HAP-1 (cell line): ENCODE measurements around the gene MAP2K5.

Experiments used
- DNase-seq, 2 experiments: peaks; one replicate each; pipeline ENCODE4 v3.0.0-alpha.2; 2016 to 2020; ENCODE audit warnings: low spot score in 2 of 2
- H3K27me3 ChIP-seq: fragments of 250-450 bp; sonication (Bioruptor Pico); 2 replicates; pipeline ENCODE4 v1.5.1; 2020; ENCODE audit warnings: low read depth, mild to moderate bottlenecking, moderate library complexity
- H3K36me3 ChIP-seq: fragments of 250-450 bp; sonication (Bioruptor Pico); replicated peaks from 2 replicates; pipeline ENCODE4 v1.5.1; 2020; ENCODE audit warnings: mild to moderate bottlenecking
- H3K4me1 ChIP-seq: fragments of 250-450 bp; sonication (Bioruptor Pico); 2 replicates; pipeline ENCODE4 v1.5.1; 2020; ENCODE audit warnings: mild to moderate bottlenecking
- H3K4me3 ChIP-seq: fragments of 250-450 bp; sonication (Bioruptor Pico); 2 replicates; pipeline ENCODE4 v1.5.1; 2020; ENCODE audit warnings: mild to moderate bottlenecking, moderate library complexity
- H3K9me3 ChIP-seq: fragments of 250-450 bp; sonication (Bioruptor Pico); 2 replicates; pipeline ENCODE4 v1.5.1; 2020; ENCODE audit warnings: mild to moderate bottlenecking, moderate library complexity
- in situ Hi-C: fragments of 300-500 bp; cut with MboI; formaldehyde crosslinking; loops from 3 replicates; pipeline ENCODE4 v1.14.3; 2020; ENCODE audit warnings: low sequenced_read_pairs, inconsistent platforms, mixed read lengths

MAP2K5 gene

DNA sequence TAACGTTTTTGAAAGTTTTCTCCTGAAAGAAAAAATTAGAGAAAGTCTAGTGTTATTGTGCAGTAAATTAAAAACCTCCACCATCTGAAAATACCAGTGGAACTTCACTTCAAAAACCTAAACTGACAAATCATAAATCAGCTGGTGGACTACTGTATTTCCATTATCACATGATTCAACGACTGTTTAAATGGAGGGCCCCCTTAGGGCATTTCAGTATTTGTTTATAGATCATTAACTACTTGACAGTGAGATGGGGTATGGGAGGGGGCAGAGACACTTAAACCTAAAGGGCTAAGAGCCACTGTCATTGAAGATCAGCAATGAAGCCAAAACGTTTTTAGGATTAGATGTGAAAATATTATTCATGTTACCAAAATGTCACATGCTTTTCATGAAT lies 30.4 kb upstream of the MAP2K5 start:
- 0 out of 2 replicates have a peak, but pooled peaks cover 5% of the 10 kb centered on the region for H3K4me1 ChIP-seq
- in situ Hi-C loops: no loop called here
- no peaks in the 10 kb centered on the region; the same call in 1 of the 2 replicates for H3K36me3 ChIP-seq
- H3K4me3 ChIP-seq: no peak overlapping the region
- H3K27me3 ChIP-seq: no peaks in the 10 kb centered on the region
- H3K9me3 ChIP-seq: no peaks in the 10 kb centered on the region
- peak; percentile 36 to 46 for DNase-seq

DNA sequence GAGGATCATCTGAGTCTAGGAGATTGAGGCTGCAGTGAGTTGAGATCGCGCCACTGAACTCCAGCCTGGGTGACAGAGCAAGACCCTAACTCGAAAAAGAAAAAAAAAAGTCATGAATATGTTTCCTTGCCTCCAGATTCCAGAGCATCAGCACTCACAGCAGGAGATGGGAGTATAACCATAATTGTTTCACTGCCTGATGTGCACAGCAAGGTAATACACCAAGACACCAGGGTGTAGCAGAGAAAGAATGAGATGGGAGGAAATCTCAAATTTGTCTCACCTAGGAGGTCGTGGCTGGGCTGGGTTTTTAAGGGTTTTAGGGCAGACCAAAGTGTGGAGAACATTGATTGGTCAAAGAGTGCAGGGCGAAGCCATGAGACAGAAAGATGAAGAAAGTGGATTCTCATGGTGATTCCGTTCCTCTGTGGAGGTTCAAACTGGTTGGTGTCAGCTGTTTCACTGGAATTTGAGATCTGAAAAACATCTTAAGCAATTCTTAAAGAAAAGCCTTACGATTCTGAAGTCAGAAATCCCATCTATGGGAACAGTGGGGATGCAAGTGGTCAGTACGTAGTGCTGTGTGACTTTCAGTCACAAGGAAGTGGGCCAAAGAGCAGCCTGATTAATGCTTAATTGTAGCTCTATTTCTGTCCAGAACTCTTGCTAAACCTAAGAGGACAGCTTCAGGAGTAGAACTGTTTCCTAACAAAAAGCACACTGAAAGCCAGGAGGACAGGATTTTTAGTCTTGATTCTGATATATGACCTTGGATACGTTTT lies 29.4 kb upstream of the MAP2K5 start:
- in situ Hi-C loops: no loop called here
- DNase-seq: no peak
- Histone ChIP-seq H3K4me3 (no peak overlapping the region), H3K36me3 (no peaks in the 10 kb centered on the region; the same call in 1 of the 2 replicates), H3K27me3 (no peaks in the 10 kb centered on the region), H3K4me1 (0 out of 2 replicates have a peak, but pooled peaks cover 5% of the 10 kb centered on the region), H3K9me3 (no peaks in the 10 kb centered on the region)

DNA sequence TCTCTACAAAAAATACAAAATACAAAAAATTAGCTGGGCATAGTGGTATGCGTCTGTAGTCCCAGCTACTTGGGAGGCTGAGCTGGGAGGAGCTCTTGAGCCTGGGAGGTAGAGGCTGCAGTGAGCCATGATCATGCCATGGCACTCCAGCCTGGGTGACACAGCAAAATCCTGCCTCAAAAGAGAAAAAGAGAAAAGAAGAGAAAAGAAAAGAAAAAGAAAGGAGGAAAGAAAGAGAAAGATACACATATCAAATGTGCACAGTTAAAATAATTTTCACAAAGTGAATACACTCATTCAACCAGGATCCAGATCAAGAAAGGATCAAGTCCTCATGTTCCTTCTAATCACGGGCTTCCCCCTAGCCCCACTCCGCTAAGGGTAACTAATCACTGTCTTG lies 27.4 kb upstream of the MAP2K5 start:
- Histone ChIP-seq H3K9me3 (no peaks in the 10 kb centered on the region), H3K36me3 (no peaks in the 10 kb centered on the region; the same call in 1 of the 2 replicates), H3K4me1 (0 out of 2 replicates have a peak, but pooled peaks cover 5% of the 10 kb centered on the region), H3K4me3 (no peak overlapping the region), H3K27me3 (no peaks in the 10 kb centered on the region)
- in situ Hi-C loops: no loop called here
- DNase-seq: no peak

DNA sequence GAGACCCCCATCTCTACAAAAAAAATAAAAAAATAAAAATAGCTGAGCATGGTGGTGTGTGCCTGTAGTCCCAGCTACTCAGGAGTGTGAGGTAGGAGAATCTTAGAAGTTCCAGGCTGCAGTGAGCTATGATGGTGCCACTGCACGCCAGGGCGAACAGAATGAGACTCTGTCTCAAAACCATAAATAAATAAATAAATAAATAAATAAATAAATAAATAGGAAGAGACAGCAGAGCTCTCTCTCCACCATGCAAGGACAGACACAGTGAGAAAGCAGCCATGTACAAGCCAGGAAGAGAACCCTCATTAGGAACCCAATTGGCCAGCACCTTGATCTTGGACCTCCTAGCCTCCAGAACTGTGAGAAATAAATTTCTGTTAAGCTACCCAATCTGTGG lies 26.9 kb upstream of the MAP2K5 start:
- Histone ChIP-seq H3K27me3 (no peaks in the 10 kb centered on the region), H3K36me3 (no peaks in the 10 kb centered on the region; the same call in 1 of the 2 replicates), H3K4me3 (no peak overlapping the region), H3K9me3 (no peaks in the 10 kb centered on the region), H3K4me1 (peaks cover 9% of the 10 kb centered on the region)
- no peak for DNase-seq
- in situ Hi-C loops: no loop called here

DNA sequence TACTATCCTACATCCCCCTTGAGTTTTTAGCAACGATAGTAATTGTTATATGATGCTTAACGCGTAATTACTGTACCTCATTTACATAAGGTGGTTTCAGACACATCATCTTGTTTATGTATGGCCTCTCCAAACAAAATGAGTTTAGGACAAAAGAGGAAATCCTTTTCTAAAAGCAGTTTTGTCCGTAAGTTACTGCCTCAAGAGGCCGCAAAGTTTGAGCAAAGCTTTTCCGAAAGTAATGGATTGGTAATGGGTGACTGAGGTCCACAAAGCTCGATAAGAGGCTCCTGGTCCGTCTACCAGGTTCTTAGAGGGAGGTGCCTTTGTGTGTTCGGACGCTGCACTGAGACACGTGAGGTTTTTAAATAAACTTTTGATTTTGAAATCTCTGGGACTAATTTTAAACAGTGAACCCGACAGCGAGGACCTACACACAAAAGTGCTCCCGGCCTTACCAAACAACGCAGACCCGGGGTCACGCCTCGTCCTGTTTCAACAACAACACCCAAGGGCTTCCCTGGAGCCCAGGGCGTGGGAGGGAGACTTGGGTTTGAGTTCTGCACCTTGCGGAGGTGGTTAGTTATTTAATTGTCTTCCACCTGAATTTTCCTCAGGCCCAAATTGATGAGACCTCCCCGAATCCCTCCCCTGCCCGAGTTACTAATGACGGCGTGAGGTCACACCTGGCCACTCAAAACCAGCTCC lies 22.0 kb upstream of the MAP2K5 start:
- Histone ChIP-seq H3K9me3 (no peaks in the 10 kb centered on the region), H3K36me3 (no peaks in the 10 kb centered on the region), H3K4me1 (peaks cover 26% of the 10 kb centered on the region), H3K27me3 (no peaks in the 10 kb centered on the region), H3K4me3 (peak overlapping the region; percentile 53)
- in situ Hi-C loops: no loop called here
- peak in 1 of 2 experiments; percentile 47 for DNase-seq

DNA sequence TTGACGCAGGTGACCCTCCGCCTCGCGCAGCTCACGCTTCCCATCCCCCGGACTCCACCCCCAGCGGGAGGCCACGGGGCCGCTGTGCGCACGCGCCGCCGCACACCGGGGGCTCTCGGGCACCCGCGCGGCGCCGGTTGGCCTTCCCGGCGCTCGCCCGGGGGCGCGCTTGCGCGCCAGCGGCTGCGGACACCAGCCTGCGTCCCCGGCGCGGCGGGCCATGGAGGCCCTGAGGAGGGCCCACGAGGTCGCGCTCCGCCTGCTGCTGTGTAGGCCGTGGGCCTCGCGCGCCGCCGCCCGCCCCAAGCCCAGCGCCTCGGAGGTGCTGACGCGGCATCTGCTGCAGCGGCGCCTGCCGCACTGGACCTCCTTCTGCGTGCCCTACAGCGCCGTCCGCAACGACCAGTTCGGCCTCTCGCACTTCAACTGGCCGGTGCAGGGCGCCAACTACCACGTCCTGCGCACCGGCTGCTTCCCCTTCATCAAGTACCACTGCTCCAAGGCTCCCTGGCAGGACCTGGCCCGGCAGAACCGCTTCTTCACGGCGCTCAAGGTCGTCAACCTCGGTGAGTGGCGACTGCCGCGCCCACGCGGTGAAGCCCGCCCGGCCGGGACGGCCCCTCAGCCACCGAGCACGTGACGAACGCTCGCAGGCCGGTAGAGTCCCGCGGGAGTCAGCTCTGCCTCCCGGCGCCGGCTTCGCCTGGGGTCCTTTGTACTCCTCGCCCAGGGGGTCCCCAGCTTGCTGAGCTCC lies 21.3 kb upstream of the MAP2K5 start, which contains the start of gene C15orf61:
Gene C15orf61 (plus strand): TSS at position 103 of the 754 bp plus-strand sequence. CDS start 118 bp downstream, at position 221.
- DNase-seq: peak; percentile 94 to 95
- H3K36me3 ChIP-seq: no peaks in the 10 kb centered on the region
- peaks cover 26% of the 10 kb centered on the region for H3K4me1 ChIP-seq
- no peaks in the 10 kb centered on the region for H3K9me3 ChIP-seq
- in situ Hi-C loops: no loop called here
- peak within 1 kb of the TSS; percentile 53 for H3K4me3 ChIP-seq
- H3K27me3 ChIP-seq: no peaks in the 10 kb centered on the region

DNA sequence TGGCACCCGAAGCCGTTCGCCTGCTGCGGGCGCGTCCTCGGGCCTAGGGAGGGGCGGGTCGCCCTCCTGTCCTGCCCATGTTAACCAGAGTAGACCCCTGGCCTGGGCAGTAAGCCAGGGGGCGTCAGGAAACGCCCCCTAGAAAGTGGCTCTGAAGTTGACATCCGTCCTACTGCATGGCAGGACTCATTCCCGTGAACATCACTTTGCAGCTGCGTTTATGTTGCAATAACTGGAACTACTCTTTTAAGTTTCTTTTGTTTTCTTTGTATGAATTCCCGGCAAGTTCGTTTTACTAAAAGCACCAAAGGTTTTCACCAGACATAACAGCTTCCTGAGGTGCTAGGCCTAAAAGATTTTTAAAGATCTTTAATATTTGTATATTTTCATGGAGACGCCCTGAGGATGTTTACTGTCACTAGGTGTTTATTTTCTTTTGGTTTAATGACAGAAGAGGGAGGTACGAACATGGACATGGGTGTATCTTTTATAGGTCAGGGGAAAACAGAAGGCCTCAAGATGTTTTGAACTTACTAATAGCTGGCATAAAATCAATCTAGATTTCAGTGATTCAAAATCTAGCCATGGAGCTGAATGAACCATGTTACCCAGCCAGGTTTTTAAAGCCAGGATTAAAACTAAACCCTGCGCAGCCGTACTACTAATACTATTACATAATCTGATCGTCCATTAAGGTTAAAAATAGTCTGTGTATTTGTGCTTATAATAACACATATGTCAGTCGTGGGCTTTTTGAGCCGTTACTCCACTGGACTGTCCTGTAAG lies 20.5 kb upstream of the MAP2K5 start:
- Histone ChIP-seq H3K36me3 (peaks cover 2% of the 10 kb centered on the region; the same call in 1 of the 2 replicates), H3K4me1 (peaks cover 26% of the 10 kb centered on the region), H3K4me3 (peak overlapping the region; percentile 53), H3K9me3 (no peaks in the 10 kb centered on the region), H3K27me3 (no peaks in the 10 kb centered on the region)
- peak; percentile 32 to 45 for DNase-seq
- in situ Hi-C loops: no loop called here

DNA sequence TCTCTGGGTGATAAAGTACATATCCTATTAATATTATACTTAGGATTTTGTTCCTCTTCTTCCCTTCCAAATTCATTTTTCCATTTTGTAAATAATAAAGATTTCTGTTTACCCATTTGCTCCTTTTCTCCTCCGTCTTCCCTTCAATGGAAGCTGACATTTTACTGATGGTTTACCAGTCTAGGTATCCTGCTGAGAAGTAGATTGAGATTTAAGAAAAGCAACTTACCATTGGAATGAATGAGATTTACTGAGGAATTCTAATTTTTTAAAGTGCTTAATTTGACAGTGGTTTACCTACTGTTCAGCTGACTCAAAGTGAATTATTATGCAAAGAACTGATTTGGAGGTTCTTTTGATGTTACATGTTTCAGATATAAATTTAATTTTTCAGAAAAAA lies 19.2 kb upstream of the MAP2K5 start:
- peaks cover 5% of the 10 kb centered on the region; the same call in 1 of the 2 replicates for H3K36me3 ChIP-seq
- H3K4me1 ChIP-seq: peaks cover 36% of the 10 kb centered on the region
- in situ Hi-C loops: no loop called here
- DNase-seq: peak in 1 of 2 experiments; percentile 34
- H3K27me3 ChIP-seq: no peaks in the 10 kb centered on the region
- H3K9me3 ChIP-seq: no peaks in the 10 kb centered on the region
- H3K4me3 ChIP-seq: peak overlapping the region; percentile 53

DNA sequence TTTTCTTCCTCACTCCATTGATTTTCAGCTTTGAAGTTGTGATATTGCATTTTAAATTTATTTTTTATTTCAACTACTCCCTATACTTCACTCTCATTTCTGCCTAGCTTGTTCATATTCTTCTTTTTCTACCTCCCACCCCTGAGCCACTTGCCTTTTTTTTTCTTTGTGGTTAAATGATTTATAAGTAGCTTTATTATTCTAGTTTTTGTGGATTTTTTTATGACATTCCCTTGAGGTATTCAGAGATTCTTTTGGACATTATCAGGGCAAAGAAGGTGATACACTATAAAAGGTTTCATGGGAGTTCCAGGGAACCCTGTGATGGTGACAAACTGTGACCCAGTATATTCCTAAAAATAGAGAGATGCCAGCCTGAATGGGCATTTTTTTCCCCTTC lies 18.3 kb upstream of the MAP2K5 start:
- Histone ChIP-seq H3K9me3 (no peaks in the 10 kb centered on the region), H3K4me3 (no peak overlapping the region), H3K27me3 (no peaks in the 10 kb centered on the region), H3K36me3 (peaks cover 5% of the 10 kb centered on the region; the same call in 1 of the 2 replicates), H3K4me1 (peaks cover 41% of the 10 kb centered on the region)
- DNase-seq: peak in 1 of 2 experiments; percentile 38
- in situ Hi-C loops: no loop called here

DNA sequence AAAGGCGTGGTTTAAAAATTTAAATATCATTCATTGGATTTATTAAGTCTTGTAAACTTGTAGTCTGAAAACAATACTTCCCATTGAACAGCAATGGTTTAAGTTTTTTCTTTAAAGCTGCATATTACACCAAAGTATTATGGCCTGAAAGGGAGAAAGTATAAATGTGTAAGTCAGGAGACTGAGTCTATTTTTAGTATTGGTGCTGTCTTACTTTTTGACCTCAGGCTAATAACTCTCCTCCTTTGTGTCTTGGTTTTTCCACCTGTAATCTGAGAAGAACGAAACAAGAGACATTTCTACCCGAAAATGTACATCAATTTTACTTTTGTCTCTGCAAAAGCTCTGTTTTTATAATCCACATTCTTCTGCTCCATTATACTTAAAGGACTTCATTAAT lies 14.0 kb upstream of the MAP2K5 start:
- H3K4me3 ChIP-seq: no peak overlapping the region
- peaks cover 5% of the 10 kb centered on the region; the same call in 1 of the 2 replicates for H3K36me3 ChIP-seq
- no peaks in the 10 kb centered on the region for H3K27me3 ChIP-seq
- H3K9me3 ChIP-seq: no peaks in the 10 kb centered on the region
- H3K4me1 ChIP-seq: peaks cover 22% of the 10 kb centered on the region
- peak in 1 of 2 experiments; percentile 70 for DNase-seq
- in situ Hi-C loops: no loop called here

DNA sequence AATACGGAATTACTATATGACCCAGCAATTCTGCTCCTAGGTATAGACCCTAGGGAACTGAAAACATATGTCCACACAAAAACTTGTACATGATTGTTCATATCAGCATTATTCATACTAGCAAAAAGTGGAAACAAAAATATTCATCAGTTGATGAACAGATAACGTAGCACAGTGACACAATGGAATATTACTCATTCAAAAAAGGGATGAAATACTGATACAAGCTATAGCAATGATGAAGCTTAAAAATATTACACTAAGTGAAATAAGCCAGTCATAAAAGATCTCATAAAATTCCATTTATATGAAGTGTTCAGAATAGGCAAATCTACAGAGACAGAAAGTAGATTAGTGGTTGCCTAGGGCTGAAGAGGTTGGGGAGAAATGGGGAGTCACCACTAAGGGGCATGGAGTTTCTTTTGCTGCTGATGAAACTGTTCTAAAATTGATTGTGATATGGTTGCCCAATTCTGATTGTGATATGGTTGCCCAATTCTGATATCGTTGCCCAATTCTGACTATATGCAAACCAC lies 11.1 kb upstream of the MAP2K5 start:
- no peaks in the 10 kb centered on the region for H3K27me3 ChIP-seq
- no peak for DNase-seq
- in situ Hi-C loops: no loop called here
- H3K36me3 ChIP-seq: peaks cover 5% of the 10 kb centered on the region; the same call in 1 of the 2 replicates
- peaks cover 15% of the 10 kb centered on the region for H3K4me1 ChIP-seq
- no peaks in the 10 kb centered on the region for H3K9me3 ChIP-seq
- H3K4me3 ChIP-seq: no peak overlapping the region

DNA sequence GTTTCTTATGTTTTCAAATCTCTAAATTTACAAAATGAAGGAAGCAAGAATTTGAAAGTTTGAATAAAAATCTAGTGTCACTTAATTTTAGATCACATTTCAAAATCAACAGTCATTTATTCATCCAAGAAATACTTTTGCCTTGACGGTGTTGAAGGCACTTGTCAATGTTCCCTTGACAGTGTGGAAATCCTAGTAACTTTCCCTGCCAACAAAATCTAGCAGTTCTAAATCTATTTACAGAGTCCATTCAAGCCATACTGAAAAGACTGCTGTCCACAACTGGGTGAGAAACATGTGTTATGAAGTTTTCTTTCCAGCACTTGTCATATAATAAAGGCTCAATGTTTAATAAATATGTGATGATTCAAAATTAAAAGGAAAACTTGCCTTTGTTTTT lies 8.6 kb upstream of the MAP2K5 start:
- H3K27me3 ChIP-seq: no peaks in the 10 kb centered on the region
- in situ Hi-C loops: no loop called here

More for the DNA sequence above, 8.6 kb upstream of the MAP2K5 start:
- Histone ChIP-seq H3K9me3 (no peaks in the 10 kb centered on the region), H3K4me3 (no peak overlapping the region), H3K4me1 (peaks cover under 1% of the 10 kb centered on the region; the same call in 1 of the 2 replicates), H3K36me3 (no peaks in the 10 kb centered on the region)
- DNase-seq: no peak
